ENCODE data around the gene MS4A10.

DNA sequence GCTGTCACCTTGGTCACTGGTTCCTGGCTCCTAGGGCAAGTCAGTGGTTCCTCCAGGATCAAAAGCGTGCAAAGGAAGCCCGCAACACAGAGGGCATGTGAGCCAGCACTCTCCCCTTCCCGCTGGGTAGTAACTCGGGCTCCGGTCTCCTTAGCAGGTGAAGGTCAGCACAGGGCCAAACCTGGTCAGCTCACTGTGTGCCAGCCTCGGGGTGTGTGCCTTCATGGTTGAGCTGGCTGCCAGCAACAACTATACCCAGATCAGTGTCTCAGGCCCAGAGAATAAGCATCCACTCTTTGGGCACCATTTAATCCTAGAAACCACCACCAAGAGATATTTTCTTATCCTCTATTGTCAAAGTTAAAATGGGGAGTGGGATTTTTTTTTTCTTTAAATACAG lies 40.7 kb downstream of the MS4A10 start:
- TF ChIP-seq, protein P1, sequence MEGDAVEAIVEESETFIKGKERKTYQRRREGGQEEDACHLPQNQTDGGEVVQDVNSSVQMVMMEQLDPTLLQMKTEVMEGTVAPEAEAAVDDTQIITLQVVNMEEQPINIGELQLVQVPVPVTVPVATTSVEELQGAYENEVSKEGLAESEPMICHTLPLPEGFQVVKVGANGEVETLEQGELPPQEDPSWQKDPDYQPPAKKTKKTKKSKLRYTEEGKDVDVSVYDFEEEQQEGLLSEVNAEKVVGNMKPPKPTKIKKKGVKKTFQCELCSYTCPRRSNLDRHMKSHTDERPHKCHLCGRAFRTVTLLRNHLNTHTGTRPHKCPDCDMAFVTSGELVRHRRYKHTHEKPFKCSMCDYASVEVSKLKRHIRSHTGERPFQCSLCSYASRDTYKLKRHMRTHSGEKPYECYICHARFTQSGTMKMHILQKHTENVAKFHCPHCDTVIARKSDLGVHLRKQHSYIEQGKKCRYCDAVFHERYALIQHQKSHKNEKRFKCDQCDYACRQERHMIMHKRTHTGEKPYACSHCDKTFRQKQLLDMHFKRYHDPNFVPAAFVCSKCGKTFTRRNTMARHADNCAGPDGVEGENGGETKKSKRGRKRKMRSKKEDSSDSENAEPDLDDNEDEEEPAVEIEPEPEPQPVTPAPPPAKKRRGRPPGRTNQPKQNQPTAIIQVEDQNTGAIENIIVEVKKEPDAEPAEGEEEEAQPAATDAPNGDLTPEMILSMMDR (IDR thresholded peaks at IDR 0.05 in 8 of 11, conservative IDR thresholded peaks at IDR 0.05 in 3 of 11) = no peak
- no peak for TF ChIP-seq POLR2A (IDR thresholded peaks at IDR 0.05)
- no peak for TF ChIP-seq POLR2AphosphoS5 (IDR thresholded peaks at IDR 0.05)

All from spleen (tissue), 7 donors.